K562 (cell line): ENCODE results near the gene FANCI. TPM values are rescaled to one million over a fixed set of nuclear protein-coding genes. Genes with fewer than 3 reads are reported as not detected.
A peak's percentile ranks its signal among the peaks of the same experiment; 100 is the strongest.

Source experiments
- CEBPZ ChIP-seq: fragments of 150-350 bp; IDR thresholded peaks from 2 replicates; pipeline ENCODE4 v1.6.1; 2014; ENCODE audit warnings: low read depth, mild to moderate bottlenecking, low read length, borderline replicate concordance
- CGGBP1 ChIP-seq: fragments of 250-450 bp; sonication (Bioruptor Pico); IDR thresholded peaks from 2 replicates; pipeline ENCODE4 v1.9.0; 2021; ENCODE audit warnings: mild to moderate bottlenecking
- EHMT2 ChIP-seq: fragments of 450-650 bp; IDR thresholded peaks from 2 replicates; pipeline ENCODE4 v1.6.1; 2018; ENCODE audit warnings: antibody characterized with exemption
- FOXA3 ChIP-seq, 2 experiments: fragments of 450-650 bp in 1 of 2; sonication (generic) in 1 of 2; formaldehyde crosslinking; IDR thresholded peaks in 1 of 2; conservative IDR thresholded peaks in 1 of 2; 2 replicates each; pipeline versions ENCODE4 v1.4.0 to v1.8.0; 2020 to 2022; ENCODE audit warnings: mild to moderate bottlenecking in 2 of 2, missing genetic modification reagents in 1 of 2
- FOXK2 ChIP-seq, 2 experiments: fragments of 450-650 bp; IDR thresholded peaks in 1 of 2; conservative IDR thresholded peaks in 1 of 2; 2 replicates each; pipeline ENCODE4 v1.6.1; 2016; ENCODE audit warnings: low read depth in 2 of 2, mild to moderate bottlenecking in 1 of 2
- HNRNPLL ChIP-seq: fragments of 200-400 bp; formaldehyde crosslinking; IDR thresholded peaks from 2 replicates; pipeline ENCODE4 v1.6.1; 2017; ENCODE audit warnings: low read length, low read depth, mild to moderate bottlenecking; ENCODE audit not compliant: poor library complexity, severe bottlenecking
- KLF1 ChIP-seq: fragments of 450-650 bp; IDR thresholded peaks from 2 replicates; pipeline ENCODE4 v1.6.1; 2016; ENCODE audit warnings: missing genetic modification characterization, missing compliant biosample characterization
- MAFG ChIP-seq: fragments of 450-650 bp; conservative IDR thresholded peaks from 2 replicates; pipeline ENCODE4 v1.6.1; 2016; ENCODE audit warnings: missing genetic modification characterization, missing compliant biosample characterization
- MLX ChIP-seq, 2 experiments: fragments of 450-650 bp in 1 of 2; sonication (generic) in 1 of 2; formaldehyde crosslinking; conservative IDR thresholded peaks; 2 replicates each; pipeline versions ENCODE4 v1.4.0 to v1.8.1; 2020 to 2022; ENCODE audit warnings: mild to moderate bottlenecking in 1 of 2, missing genetic modification reagents in 1 of 2
- NBN ChIP-seq: fragments of 450-650 bp; IDR thresholded peaks from 2 replicates; pipeline ENCODE4 v1.6.1; 2016; ENCODE audit warnings: low read depth, mild to moderate bottlenecking
- NR2C1 ChIP-seq, 2 experiments: fragments of 450-650 bp; IDR thresholded peaks; 2 replicates each; pipeline ENCODE4 v1.6.1; 2017; ENCODE audit warnings: mild to moderate bottlenecking in 2 of 2, antibody characterized with exemption in 1 of 2, inconsistent platforms in 1 of 2, missing compliant biosample characterization in 1 of 2, missing genetic modification characterization in 1 of 2
- PYGO2 ChIP-seq: fragments of 450-650 bp; IDR thresholded peaks from 2 replicates; pipeline ENCODE4 v1.6.1; 2016; ENCODE audit warnings: mild to moderate bottlenecking, missing genetic modification characterization, moderate library complexity, missing compliant biosample characterization
- SP2 ChIP-seq: IDR thresholded peaks from 2 replicates; pipeline ENCODE4 v1.6.1; 2011; ENCODE audit warnings: mild to moderate bottlenecking, low read depth, low read length, moderate library complexity; ENCODE audit not compliant: poor library complexity, severe bottlenecking; ENCODE audit errors: extremely low read depth
- SRSF3 ChIP-seq: fragments of 200-400 bp; formaldehyde crosslinking; IDR thresholded peaks from 2 replicates; pipeline ENCODE4 v1.6.1; 2016; ENCODE audit warnings: mild to moderate bottlenecking, low read length, moderate library complexity; ENCODE audit not compliant: insufficient read depth
- SRSF9 ChIP-seq: fragments of 200-400 bp; formaldehyde crosslinking; IDR thresholded peaks from 2 replicates; pipeline ENCODE4 v1.6.1; 2017; ENCODE audit warnings: low read depth, low read length, borderline replicate concordance
- TAF9B ChIP-seq: fragments of 450-650 bp; IDR thresholded peaks from 2 replicates; pipeline ENCODE4 v1.6.1; 2018; ENCODE audit warnings: mild to moderate bottlenecking; ENCODE audit not compliant: partially characterized antibody
- TCF7L2 ChIP-seq: fragments of 150-350 bp; IDR thresholded peaks from 2 replicates; pipeline ENCODE4 v1.6.1; 2016; ENCODE audit warnings: low read depth, mild to moderate bottlenecking, low read length, moderate library complexity
- TRIM25 ChIP-seq: fragments of 450-650 bp; IDR thresholded peaks from 2 replicates; pipeline ENCODE4 v1.7.0; 2016; ENCODE audit warnings: borderline replicate concordance
- U2AF2 ChIP-seq: fragments of 200-400 bp; formaldehyde crosslinking; optimal IDR thresholded peaks from 2 replicates; pipeline ENCODE3; 2017; ENCODE audit warnings: low read depth, mild to moderate bottlenecking, low read length
- ZNF695 ChIP-seq: fragments of 450-650 bp; formaldehyde crosslinking; IDR thresholded peaks from 2 replicates; pipeline ENCODE4 v1.4.0; 2020; ENCODE audit warnings: mild to moderate bottlenecking, moderate library complexity
- ZNF780A ChIP-seq: fragments of 250-450 bp; sonication (Bioruptor Pico); IDR thresholded peaks from 2 replicates; pipeline ENCODE4 v1.5.0; 2021; ENCODE audit warnings: mild to moderate bottlenecking
- polyA plus RNA-seq, 8 experiments: library from polyadenylated mRNA; depleted of rRNA in 4 of 8; stranded (reverse) in 5 of 8; unstranded in 3 of 8; fragments of >200 nt; fragmentation: Nextera tagmentation in 2 of 8; fragmentation: Illumina TruSeq in 1 of 8; extraction: Ambion mirVana in 2 of 8; extraction: Trizol in 1 of 8; gene quantifications; 2 replicates each; pipeline versions ENCODE4 v1.2.1 to v1.2.3, GENCODE V29; 2011 to 2014; ENCODE audit warnings: inconsistent platforms in 1 of 8, missing spikeins in 1 of 8
- total RNA-seq, 7 experiments: library from RNA; depleted of rRNA in 6 of 7; stranded (reverse); fragments of >200 nt in 6 of 7; fragmentation: Illumina TruSeq in 2 of 7; extraction: Trizol in 2 of 7; gene quantifications; 2 replicates each; pipeline versions ENCODE4 v1.2.1 to v1.2.3, GENCODE V29; 2011 to 2021; ENCODE audit warnings: low replicate concordance in 1 of 7

Gene FANCI
- total and polyA plus RNA-seq, 9 of the 15 experiments (the other 6 are each of a cell fraction or from before 2014, with no cell fraction given): 72.1 to 165 (median 131) TPM

GRCh38 chr15:89243691-89244573 lies at the start of gene FANCI (continued):
- TF ChIP-seq SP2: peak; percentile 51
- TF ChIP-seq EHMT2: no peak
- TF ChIP-seq TRIM25: no peak
- peak in 1 of 2 experiments; percentile 96; a peak in 2 of 4 replicates for TF ChIP-seq FOXA3 (CRISPR knock-in tag; conservative IDR thresholded peaks at IDR 0.05 in 1 of 2, IDR thresholded peaks at IDR 0.05 in 1 of 2)
- no peak for TF ChIP-seq CEBPZ
- TF ChIP-seq KLF1 (tag): no peak
- peak; percentile 93 for TF ChIP-seq TCF7L2
- no peak for TF ChIP-seq SRSF3
- no peak for TF ChIP-seq PYGO2 (tag)
- peak; percentile 55 for TF ChIP-seq HNRNPLL
- TF ChIP-seq TAF9B: no peak
- peak; percentile 63 to 99; a peak in 3 of 4 replicates for TF ChIP-seq FOXK2 (conservative IDR thresholded peaks at IDR 0.05 in 1 of 2, IDR thresholded peaks at IDR 0.05 in 1 of 2; ENCODE audit: low read depth in 2 of 2)
- no peak for TF ChIP-seq U2AF2
- TF ChIP-seq SRSF9: no peak
- TF ChIP-seq MLX (CRISPR knock-in tag; conservative IDR thresholded peaks at IDR 0.05): no peak
- TF ChIP-seq ZNF780A (CRISPR knock-in tag): no peak
- TF ChIP-seq MAFG: no peak
- no peak for TF ChIP-seq CGGBP1 (CRISPR knock-in tag)
- no peak for TF ChIP-seq ZNF695 (CRISPR knock-in tag)
- TF ChIP-seq NBN: no peak
- no peak for TF ChIP-seq NR2C1 (IDR thresholded peaks at IDR 0.05)
- no peak for TF ChIP-seq NR2C1 (tag; IDR thresholded peaks at IDR 0.05)
